Measurements from ENCODE around the gene NT5C. TPM values are rescaled to one million over a fixed set of nuclear protein-coding genes. Genes with fewer than 3 reads are reported as not detected.
"Not testable (repeated sequence)": the region's sequence is repeated elsewhere in the genome, so short reads cannot be mapped to it uniquely, and the experiment has no call there.

NT5C gene
- total RNA-seq, 1 experiment from 2014 or later, result 115 TPM

- ATAC-seq, result no peak
- BruUV-seq (replicated peaks), result TSS peak; percentile 48
- Histone ChIP-seq H3K27ac (ENCODE audit: low read depth, low read length) (peak overlapping the region; percentile 99), H2AFZ (ENCODE audit: low read depth, low read length, poor library complexity, severe bottlenecking) (no peak overlapping the region), H3K27me3 (ENCODE audit: insufficient read depth, low read length) (no peaks in the 10 kb centered on the region), H3K79me2 (ENCODE audit: insufficient read depth, low read length) (peaks cover 49% of the 10 kb centered on the region), H3K4me2 (ENCODE audit: low read length) (peak overlapping the region; percentile 17; the same call in 1 of the 2 replicates), H3K36me3 (ENCODE audit: control insufficient read depth in 1 of 2, insufficient read depth in 2 of 2, low read length in 2 of 2) (peaks cover 12 to 43% of the 10 kb centered on the region in 2 experiments; a peak in 2 of 4 replicates), H3K4me3 (replicated peaks in 1 of 2; ENCODE audit: low read depth in 1 of 2, low read length in 2 of 2) (no peak overlapping the region), H3K9ac (ENCODE audit: low read length) (no peak overlapping the region), H3K9me2 (ENCODE audit: insufficient read depth) (no peaks in the 10 kb centered on the region), H4K20me1 (ENCODE audit: insufficient read depth) (peaks cover 4% of the 10 kb centered on the region; the same call in 1 of the 2 replicates), H3K4me1 (ENCODE audit: control insufficient read depth in 1 of 2, insufficient read depth in 2 of 2, low read length in 2 of 2) (peaks cover 23 to 55% of the 10 kb centered on the region in 2 experiments; a peak in 3 of 4 replicates), H3K9me3 (ENCODE audit: control insufficient read depth in 1 of 2, insufficient read depth in 1 of 2, low read depth in 1 of 2, low read length in 2 of 2) (no peaks in the 10 kb centered on the region)
- intact Hi-C loops (cut with micrococcal nuclease), result no loop called here
- RAD21 ChIA-PET (ENCODE audit: low non-redundant PET in 1 of 2, low total read pairs in 2 of 2, uncharacterized antibody in 2 of 2, unreplicated experiment in 2 of 2), result interaction anchor here in 1 of 2 experiments (0.9 to 1.6 kb wide), 2 partner anchors 19 to 69 kb away, joined by 3 to 4 read pairs; no protein-coding TSS in a partner anchor
- no peak for DNase-seq (ENCODE audit: low read depth, low spot score)
- POLR2A ChIA-PET, result interaction anchor here (0.7 to 1.9 kb wide), 5 partner anchors 9 to 302 kb away, joined by 3 to 6 read pairs (median 4); no protein-coding TSS in a partner anchor
- CTCF ChIA-PET, result interaction anchor here (2.5 to 4.9 kb wide), 2 partner anchors 18 to 171 kb away, joined by 9 to 50 read pairs; no protein-coding TSS in a partner anchor
- TF ChIP-seq POLR2AphosphoS5 (IDR thresholded peaks at IDR 0.05; ENCODE audit: low read depth, low read length), result peak; percentile 30; the same call in 1 of the 2 replicates
- TF ChIP-seq CBX3 (IDR thresholded peaks at IDR 0.05; ENCODE audit: low read depth), result no peak
Observed at GRCh38 chr17:75133001-75133400, 1.5 kb upstream of the NT5C start.

GRCh38 chr17:75132018-75133000 is 767 bp upstream of the NT5C start:
- peaks cover 23 to 60% of the 10 kb centered on the region in 2 experiments; a peak in 3 of 4 replicates for H3K4me1 ChIP-seq (ENCODE audit: control insufficient read depth in 1 of 2, insufficient read depth in 2 of 2, low read length in 2 of 2)
- peak overlapping the region; percentile 99 for H3K27ac ChIP-seq (ENCODE audit: low read depth, low read length)
- intact Hi-C loops (cut with micrococcal nuclease); H4K20me1 ChIP-seq (ENCODE audit: insufficient read depth); H2AFZ ChIP-seq (ENCODE audit: low read depth, low read length, poor library complexity, severe bottlenecking); H3K9me2 ChIP-seq (ENCODE audit: insufficient read depth); H3K27me3 ChIP-seq (ENCODE audit: insufficient read depth, low read length); DNase-seq (ENCODE audit: low read depth, low spot score); BruUV-seq (replicated peaks); H3K9me3 ChIP-seq (ENCODE audit: control insufficient read depth in 1 of 2, insufficient read depth in 1 of 2, low read depth in 1 of 2, low read length in 2 of 2): not testable (repeated sequence)
- ATAC-seq, result peak; percentile 1; the same call in 1 of the 2 replicates
- RAD21 ChIA-PET (ENCODE audit: low non-redundant PET in 1 of 2, low total read pairs in 2 of 2, uncharacterized antibody in 2 of 2, unreplicated experiment in 2 of 2), result interaction anchor here (0.6 to 1.2 kb wide), 3 partner anchors 18 to 279 kb away, joined by 4 to 6 read pairs (median 4); no protein-coding TSS in a partner anchor
- CTCF ChIA-PET, result interaction anchor here (0.6 to 4.9 kb wide), 10 partner anchors 11 to 170 kb away, joined by 3 to 50 read pairs (median 6); partner anchors contain the start of genes ARMC7, MIF4GD and SLC16A5
- H3K79me2 ChIP-seq (ENCODE audit: insufficient read depth, low read length), result peaks cover 52% of the 10 kb centered on the region
- POLR2A ChIA-PET, result interaction anchor here (0.7 to 2.2 kb wide), 11 partner anchors 8 to 302 kb away, joined by 3 to 7 read pairs (median 5); partner anchors contain the start of genes ARMC7 and JPT1
- H3K9ac ChIP-seq (ENCODE audit: low read length), result peak overlapping the region; percentile 99
- H3K4me2 ChIP-seq (ENCODE audit: low read length), result peak overlapping the region; percentile 86
- peak overlapping the region; percentile 85 for H3K4me3 ChIP-seq (replicated peaks in 1 of 2; ENCODE audit: low read depth in 1 of 2, low read length in 2 of 2)
- peaks cover 12 to 43% of the 10 kb centered on the region in 2 experiments; a peak in 2 of 4 replicates for H3K36me3 ChIP-seq (ENCODE audit: control insufficient read depth in 1 of 2, insufficient read depth in 2 of 2, low read length in 2 of 2)

Measured in HCT116 (cell line).